HG02623 (cell line): ENCODE data around the gene RWDD2A.
"Not testable (repeated sequence)": the region's sequence is repeated elsewhere in the genome, so short reads cannot be mapped to it uniquely, and the experiment has no call there.

Source experiments
- ATAC-seq: cut with Tn5 transposase; IDR thresholded peaks from one replicate; pipeline ENCODE4 v1.9.1; 2021; ENCODE audit warnings: moderate library complexity; ENCODE audit not compliant: unreplicated experiment

RWDD2A gene

GRCh38 chr6:83192871-83193746 is at the start of gene RWDD2A, which contains the start of gene PGM3:
Gene RWDD2A, plus strand, starts transcription at chr6:83193357. Its CDS starts 1,095 bp downstream, at chr6:83194452.
Gene PGM3, minus strand, starts transcription at chr6:83193265. Its CDS starts 2,253 bp downstream, at chr6:83191012.
- peak; percentile 98 for ATAC-seq

- ATAC-seq = no peak
Observed at GRCh38 chr6:83151114-83151513, 42.0 kb upstream of the RWDD2A start.

GRCh38 chr6:83152913-83153312 is 40.2 kb upstream of the RWDD2A start:
- ATAC-seq = no peak

- no peak for ATAC-seq
Observed at GRCh38 chr6:83153883-83154521, 39.2 kb upstream of the RWDD2A start.

- ATAC-seq = no peak
Observed at GRCh38 chr6:83155794-83156193, 37.4 kb upstream of the RWDD2A start.

GRCh38 chr6:83160167-83160566 is 33.0 kb upstream of the RWDD2A start:
- ATAC-seq = no peak

GRCh38 chr6:83167726-83168278 is 25.4 kb upstream of the RWDD2A start:
- ATAC-seq = no peak

- no peak for ATAC-seq
Observed at GRCh38 chr6:83168556-83168955, 24.6 kb upstream of the RWDD2A start.

GRCh38 chr6:83169106-83169505 is 24.1 kb upstream of the RWDD2A start:
- ATAC-seq = no peak

- no peak for ATAC-seq
Observed at GRCh38 chr6:83169511-83169910, 23.6 kb upstream of the RWDD2A start.

- no peak for ATAC-seq
Observed at GRCh38 chr6:83176246-83176645, 16.9 kb upstream of the RWDD2A start.

GRCh38 chr6:83180426-83180950 is 12.7 kb upstream of the RWDD2A start:
- ATAC-seq = no peak

- no peak for ATAC-seq
Observed at GRCh38 chr6:83182114-83182513, 11.0 kb upstream of the RWDD2A start.

- ATAC-seq = no peak
Observed at GRCh38 chr6:83183082-83183828, 9.9 kb upstream of the RWDD2A start.

GRCh38 chr6:83185096-83185495 is 8.1 kb upstream of the RWDD2A start:
- ATAC-seq = no peak

- no peak for ATAC-seq
Observed at GRCh38 chr6:83188501-83188900, 4.7 kb upstream of the RWDD2A start.

- ATAC-seq = no peak
Observed at GRCh38 chr6:83190626-83191025, 2.5 kb upstream of the RWDD2A start.

- ATAC-seq = not testable (repeated sequence)
Observed at GRCh38 chr6:83191974-83192373, 1.2 kb upstream of the RWDD2A start.

- no peak for ATAC-seq
Observed at GRCh38 chr6:83192456-83192855, 701 bp upstream of the RWDD2A start.

GRCh38 chr6:83193747-83194566 is 800 bp downstream of the RWDD2A start:
- ATAC-seq = peak; percentile 8
